ENCODE results near the gene HBEGF.

HBEGF gene

GRCh38 chr5:140298183-140298601 is 48.2 kb downstream of the HBEGF start:
- Histone ChIP-seq H3K9me3 (ENCODE audit: insufficient read depth, low read depth, low read length) (no peaks in the 10 kb centered on the region), H3K79me2 (ENCODE audit: control insufficient read depth, insufficient read depth, low read length, poor library complexity) (peaks cover 6% of the 10 kb centered on the region), H3K9ac (ENCODE audit: low read length) (no peak overlapping the region), H3K4me1 (ENCODE audit: control insufficient read depth in 1 of 2, insufficient read depth in 2 of 2, low read length in 2 of 2) (peaks cover 2 to 6% of the 10 kb centered on the region in 2 experiments), H4K91ac (ENCODE audit: low read depth, low read length) (no peak overlapping the region), H3K23ac (ENCODE audit: low read length) (no peak overlapping the region), H2BK120ac (ENCODE audit: insufficient read depth, low read length, poor library complexity) (no peak overlapping the region), H2BK12ac (ENCODE audit: low read length) (no peak overlapping the region), H3K27me3 (ENCODE audit: insufficient read depth, low read length) (no peaks in the 10 kb centered on the region), H3K4ac (ENCODE audit: low read depth, low read length) (no peak overlapping the region), H3K27ac (ENCODE audit: low read depth, low read length) (no peak overlapping the region), H4K12ac (ENCODE audit: low read depth, low read length) (no peak overlapping the region), H3K14ac (ENCODE audit: low read length) (no peak overlapping the region), H2BK5ac (ENCODE audit: low read depth, low read length, poor library complexity) (no peak overlapping the region), H3K36me3 (ENCODE audit: control insufficient read depth in 1 of 2, insufficient read depth in 2 of 2, low read length in 2 of 2) (peaks cover 8% of the 10 kb centered on the region in 2 experiments), H2AK5ac (ENCODE audit: low read length) (no peak overlapping the region), H2AFZ (ENCODE audit: insufficient read depth, low read length, poor library complexity) (no peak overlapping the region), H3K79me1 (ENCODE audit: low read length) (peaks cover 13% of the 10 kb centered on the region), H4K8ac (ENCODE audit: low read depth, low read length) (no peak overlapping the region), H3K18ac (ENCODE audit: low read length) (no peak overlapping the region), H3K4me2 (ENCODE audit: low read length) (no peak overlapping the region), H3K4me3 (ENCODE audit: low read depth, low read length) (no peak overlapping the region)
- no peak for DNase-seq
- WGBS (ENCODE audit: extremely low coverage, insufficient coverage, insufficient read length): no CpG with 5 or more reads among the region's 1 CpG

GRCh38 chr5:140297283-140297682 is 49.1 kb downstream of the HBEGF start:
- Histone ChIP-seq H3K4me3 (ENCODE audit: low read depth, low read length) (no peak overlapping the region), H2AK5ac (ENCODE audit: low read length) (no peak overlapping the region), H3K4me1 (ENCODE audit: control insufficient read depth in 1 of 2, insufficient read depth in 2 of 2, low read length in 2 of 2) (peaks cover 2 to 6% of the 10 kb centered on the region in 2 experiments), H2BK12ac (ENCODE audit: low read length) (no peak overlapping the region), H2AFZ (ENCODE audit: insufficient read depth, low read length, poor library complexity) (no peak overlapping the region), H3K9ac (ENCODE audit: low read length) (no peak overlapping the region), H3K79me2 (ENCODE audit: control insufficient read depth, insufficient read depth, low read length, poor library complexity) (no peaks in the 10 kb centered on the region), H3K4me2 (ENCODE audit: low read length) (no peak overlapping the region), H3K27ac (ENCODE audit: low read depth, low read length) (no peak overlapping the region), H3K14ac (ENCODE audit: low read length) (no peak overlapping the region), H2BK120ac (ENCODE audit: insufficient read depth, low read length, poor library complexity) (no peak overlapping the region), H3K27me3 (ENCODE audit: insufficient read depth, low read length) (no peaks in the 10 kb centered on the region), H2BK5ac (ENCODE audit: low read depth, low read length, poor library complexity) (no peak overlapping the region), H4K91ac (ENCODE audit: low read depth, low read length) (no peak overlapping the region), H4K8ac (ENCODE audit: low read depth, low read length) (no peak overlapping the region), H3K4ac (ENCODE audit: low read depth, low read length) (no peak overlapping the region), H4K12ac (ENCODE audit: low read depth, low read length) (no peak overlapping the region), H3K79me1 (ENCODE audit: low read length) (peaks cover 5% of the 10 kb centered on the region), H3K36me3 (ENCODE audit: control insufficient read depth in 1 of 2, insufficient read depth in 2 of 2, low read length in 2 of 2) (peaks cover 8% of the 10 kb centered on the region in 2 experiments), H3K23ac (ENCODE audit: low read length) (no peak overlapping the region), H3K9me3 (ENCODE audit: insufficient read depth, low read depth, low read length) (no peaks in the 10 kb centered on the region), H3K18ac (ENCODE audit: low read length) (no peak overlapping the region)
- WGBS (ENCODE audit: extremely low coverage, insufficient coverage, insufficient read length): 100% methylated on average over 1 of the region's 5 CpGs
- no peak for DNase-seq

DNA sequence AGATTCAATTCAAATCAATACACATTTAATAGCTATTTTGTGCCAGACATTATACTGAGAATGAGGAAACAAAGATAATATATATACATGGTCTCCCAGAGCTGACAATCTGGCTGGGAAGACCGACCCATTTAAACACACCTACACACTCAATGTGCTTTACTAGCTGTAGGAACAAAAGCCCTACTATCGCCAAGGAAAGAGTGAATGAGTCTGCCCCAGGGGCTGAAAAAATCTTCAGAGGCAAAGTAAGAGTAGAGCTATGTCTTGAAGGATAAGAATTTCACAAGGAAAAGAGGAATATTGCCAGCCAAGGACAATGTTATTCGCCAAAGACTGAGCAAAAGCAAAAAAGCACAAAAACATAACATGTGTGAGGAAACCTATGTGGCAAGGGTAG is 50.1 kb downstream of the HBEGF start:
- Histone ChIP-seq H2BK5ac (ENCODE audit: low read depth, low read length, poor library complexity) (no peak overlapping the region), H2BK12ac (ENCODE audit: low read length) (no peak overlapping the region), H3K36me3 (ENCODE audit: control insufficient read depth in 1 of 2, insufficient read depth in 2 of 2, low read length in 2 of 2) (peaks cover 8% of the 10 kb centered on the region in 2 experiments), H3K9me3 (ENCODE audit: insufficient read depth, low read depth, low read length) (no peaks in the 10 kb centered on the region), H3K18ac (ENCODE audit: low read length) (no peak overlapping the region), H3K14ac (ENCODE audit: low read length) (no peak overlapping the region), H3K4me1 (ENCODE audit: control insufficient read depth in 1 of 2, insufficient read depth in 2 of 2, low read length in 2 of 2) (peaks cover 2 to 6% of the 10 kb centered on the region in 2 experiments), H3K27me3 (ENCODE audit: insufficient read depth, low read length) (no peaks in the 10 kb centered on the region), H2AK5ac (ENCODE audit: low read length) (no peak overlapping the region), H4K91ac (ENCODE audit: low read depth, low read length) (no peak overlapping the region), H2AFZ (ENCODE audit: insufficient read depth, low read length, poor library complexity) (no peak overlapping the region), H3K27ac (ENCODE audit: low read depth, low read length) (peak overlapping the region; percentile 55), H4K8ac (ENCODE audit: low read depth, low read length) (no peak overlapping the region), H3K23ac (ENCODE audit: low read length) (no peak overlapping the region), H3K79me1 (ENCODE audit: low read length) (peaks cover 5% of the 10 kb centered on the region), H4K12ac (ENCODE audit: low read depth, low read length) (no peak overlapping the region), H3K4ac (ENCODE audit: low read depth, low read length) (peak overlapping the region; percentile 62), H3K4me2 (ENCODE audit: low read length) (no peak overlapping the region), H3K79me2 (ENCODE audit: control insufficient read depth, insufficient read depth, low read length, poor library complexity) (no peaks in the 10 kb centered on the region), H2BK120ac (ENCODE audit: insufficient read depth, low read length, poor library complexity) (peak overlapping the region; percentile 60), H3K9ac (ENCODE audit: low read length) (no peak overlapping the region), H3K4me3 (ENCODE audit: low read depth, low read length) (no peak overlapping the region)
- no peak for DNase-seq
- WGBS (ENCODE audit: extremely low coverage, insufficient coverage, insufficient read length): no CpG with 5 or more reads among the region's 3 CpGs

- Histone ChIP-seq H3K27me3 (ENCODE audit: insufficient read depth, low read length) (no peaks in the 10 kb centered on the region), H2AFZ (ENCODE audit: insufficient read depth, low read length, poor library complexity) (no peak overlapping the region), H3K4me3 (ENCODE audit: low read depth, low read length) (no peak overlapping the region), H4K8ac (ENCODE audit: low read depth, low read length) (no peak overlapping the region), H3K9me3 (ENCODE audit: insufficient read depth, low read depth, low read length) (no peaks in the 10 kb centered on the region), H2BK12ac (ENCODE audit: low read length) (no peak overlapping the region), H2AK5ac (ENCODE audit: low read length) (no peak overlapping the region), H3K9ac (ENCODE audit: low read length) (no peak overlapping the region), H2BK5ac (ENCODE audit: low read depth, low read length, poor library complexity) (no peak overlapping the region), H4K12ac (ENCODE audit: low read depth, low read length) (no peak overlapping the region), H3K23ac (ENCODE audit: low read length) (no peak overlapping the region), H3K18ac (ENCODE audit: low read length) (no peak overlapping the region), H3K4me1 (ENCODE audit: control insufficient read depth in 1 of 2, insufficient read depth in 2 of 2, low read length in 2 of 2) (peaks cover 2 to 6% of the 10 kb centered on the region in 2 experiments), H3K36me3 (ENCODE audit: control insufficient read depth in 1 of 2, insufficient read depth in 2 of 2, low read length in 2 of 2) (peaks cover 8% of the 10 kb centered on the region in 2 experiments), H4K91ac (ENCODE audit: low read depth, low read length) (no peak overlapping the region), H2BK120ac (ENCODE audit: insufficient read depth, low read length, poor library complexity) (no peak overlapping the region), H3K79me2 (ENCODE audit: control insufficient read depth, insufficient read depth, low read length, poor library complexity) (no peaks in the 10 kb centered on the region), H3K27ac (ENCODE audit: low read depth, low read length) (no peak overlapping the region), H3K79me1 (ENCODE audit: low read length) (peaks cover 5% of the 10 kb centered on the region), H3K14ac (ENCODE audit: low read length) (no peak overlapping the region), H3K4ac (ENCODE audit: low read depth, low read length) (no peak overlapping the region), H3K4me2 (ENCODE audit: low read length) (no peak overlapping the region)
- WGBS (ENCODE audit: extremely low coverage, insufficient coverage, insufficient read length): no CpG with 5 or more reads among the region's 1 CpG
- peak; percentile 89 to 99 for DNase-seq
Measured at GRCh38 chr5:140295414-140295813, 51.0 kb downstream of the HBEGF start.

All from trophoblast cell (in vitro differentiated cells and primary cell).